Heart left ventricle (tissue), 16 donors: ENCODE measurements around the gene PARN. TPM values are rescaled to one million over a fixed set of nuclear protein-coding genes. Genes with fewer than 3 reads are reported as not detected.

Experiments used
- ATAC-seq, 4 donors: fragments of 200-7000 bp; cut with Tn5 transposase; one replicate each; pipeline ENCODE4 v1.9.1; 2020 to 2022; ENCODE audit warnings: moderate library complexity in 4 of 4, mild to moderate bottlenecking in 3 of 4, moderate number of reproducible peaks in 1 of 4
- DNase-seq, 5 donors: peaks; one replicate each; pipeline ENCODE4 v3.0.0-alpha.2; 2020
- H3K27ac ChIP-seq, 12 donors: fragments of 200-600 bp; sonication (generic) in 4 of 12; one replicate each; pipeline versions ENCODE4 v1.5.0 to v1.8.0; 2016 to 2022; ENCODE audit warnings: mild to moderate bottlenecking in 2 of 12
- H3K27me3 ChIP-seq, 9 donors: fragments of 200-600 bp; sonication (generic) in 2 of 9; one replicate each; pipeline versions ENCODE4 v1.5.1 to v1.8.0; 2016 to 2022; ENCODE audit warnings: mild to moderate bottlenecking in 3 of 9
- H3K36me3 ChIP-seq, 9 donors: fragments of 200-600 bp; sonication (generic) in 2 of 9; one replicate each; pipeline versions ENCODE4 v1.5.0 to v1.8.0; 2018 to 2022; ENCODE audit warnings: mild to moderate bottlenecking in 2 of 9
- H3K4me1 ChIP-seq, 12 donors: fragments of 200-600 bp; sonication (generic) in 4 of 12; one replicate each; pipeline versions ENCODE4 v1.5.0 to v1.8.0; 2016 to 2022; ENCODE audit warnings: mild to moderate bottlenecking in 3 of 12
- H3K4me3 ChIP-seq, 12 donors: fragments of 200-600 bp; sonication (generic) in 4 of 12; one replicate each; pipeline versions ENCODE4 v1.5.0 to v1.8.0; 2017 to 2022; ENCODE audit warnings: mild to moderate bottlenecking in 9 of 12, moderate library complexity in 4 of 12
- H3K9me3 ChIP-seq, 12 donors: fragments of 200-600 bp; sonication (generic) in 4 of 12; one replicate each; pipeline versions ENCODE4 v1.5.0 to v1.8.0; 2016 to 2022; ENCODE audit warnings: mild to moderate bottlenecking in 1 of 12
- POLR2A ChIP-seq, 2 donors: fragments of 450-650 bp; IDR thresholded peaks; one replicate each; pipeline ENCODE4 v1.6.1; 2017; ENCODE audit warnings: antibody characterized with exemption in 2 of 2, mild to moderate bottlenecking in 2 of 2, moderate library complexity in 2 of 2
- WGBS, 4 donors: extraction: QIAGEN DNeasy Blood & Tissue Kit in 2 of 4; methylation state at CpG; one replicate each; pipeline versions ENCODE4 v1.1.5 to v1.1.7; 2013 to 2018; 5-methylcytosine and 5-hydroxymethylcytosine counted together
- intact Hi-C, 10 donors: fragments of 100-400 bp; cut with DNase I; formaldehyde crosslinking; loops; one replicate each; pipeline versions ENCODE4 v1.11.1 to v1.14.2; 2022
- polyA plus RNA-seq, 2 donors: library from polyadenylated mRNA; stranded (reverse); fragments of 200-250 nt; gene quantifications; one replicate each; pipeline ENCODE4 v1.2.3, GENCODE V29; 2013
- total RNA-seq, 9 donors: library from RNA; depleted of rRNA in 2 of 9; stranded (reverse); fragments of >200 nt in 2 of 9; fragmentation: NEBNext Ultra II Directional in 3 of 9; extraction: Animal tissue kit (Norgen Biotek cat#: 25700) in 3 of 9; gene quantifications; one replicate each; pipeline versions ENCODE4 v1.1.0 to v1.2.4, GENCODE V29; 2016 to 2023
- TF ChIP-seq, protein P1 (sequence below), 12 donors: fragments of 200-600 bp; sonication (generic) in 4 of 12; IDR thresholded peaks; one replicate each; pipeline versions ENCODE4 v1.5.0 to v1.8.0; 2018 to 2022; ENCODE audit warnings: antibody characterized with exemption in 12 of 12, mild to moderate bottlenecking in 5 of 12
- donor health status: ischemic (EF 13 %, LVEDD 7.1; RV severe dilation, severe dysfunction).
- donor health status: healthy with polysubstance abuse.
- donor health status: DM: no; HTN: yes; CAD: no.
- donor health status: DM: no; HTN: no; CAD: no.
- donor health status: ischemic (EF 25% LVEDD 6.9; RV normal size, moderate dysfunction).
- donor health status: ischemic (EF 25% LVEDD 5.7; RV mildly dilated, moderate dysfunction).
- donor health status: healthy.
- donor health status: DM: yes; HTN: yes; CAD: no.
- donor health status: ischemic (EF 35%, LVEDD 5.7; RV mildly dilated, moderate dysfunction).
- donor health status: nonischemic (EF 11% LVEDD 7.7; RV severe dilation, severe dysfunction).
- donor health status: DM: yes; HTN: yes; CAD: no.
- donor health status: PGD.
- donor health status: ischemic (EF 29% LVEDD 5.4; RV normal size, mild dysfunction).
- donor health status: nonischemic (EF 23%, LVEDD 6.1; RV moderate dilation, normal function).

Gene PARN
- total and polyA plus RNA-seq, 11 donors = 7.7 to 25.9 (median 19.8) TPM

- TF ChIP-seq POLR2A (IDR thresholded peaks at IDR 0.05) = no peak
- TF ChIP-seq, protein P1, sequence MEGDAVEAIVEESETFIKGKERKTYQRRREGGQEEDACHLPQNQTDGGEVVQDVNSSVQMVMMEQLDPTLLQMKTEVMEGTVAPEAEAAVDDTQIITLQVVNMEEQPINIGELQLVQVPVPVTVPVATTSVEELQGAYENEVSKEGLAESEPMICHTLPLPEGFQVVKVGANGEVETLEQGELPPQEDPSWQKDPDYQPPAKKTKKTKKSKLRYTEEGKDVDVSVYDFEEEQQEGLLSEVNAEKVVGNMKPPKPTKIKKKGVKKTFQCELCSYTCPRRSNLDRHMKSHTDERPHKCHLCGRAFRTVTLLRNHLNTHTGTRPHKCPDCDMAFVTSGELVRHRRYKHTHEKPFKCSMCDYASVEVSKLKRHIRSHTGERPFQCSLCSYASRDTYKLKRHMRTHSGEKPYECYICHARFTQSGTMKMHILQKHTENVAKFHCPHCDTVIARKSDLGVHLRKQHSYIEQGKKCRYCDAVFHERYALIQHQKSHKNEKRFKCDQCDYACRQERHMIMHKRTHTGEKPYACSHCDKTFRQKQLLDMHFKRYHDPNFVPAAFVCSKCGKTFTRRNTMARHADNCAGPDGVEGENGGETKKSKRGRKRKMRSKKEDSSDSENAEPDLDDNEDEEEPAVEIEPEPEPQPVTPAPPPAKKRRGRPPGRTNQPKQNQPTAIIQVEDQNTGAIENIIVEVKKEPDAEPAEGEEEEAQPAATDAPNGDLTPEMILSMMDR (IDR thresholded peaks at IDR 0.05) = no peak
Measured at GRCh38 chr16:14386115-14386514, 243.9 kb downstream of the PARN start.

More at GRCh38 chr16:14386115-14386514, 243.9 kb downstream of the PARN start:
- intact Hi-C loops = no loop called here
- ATAC-seq = no peak
- DNase-seq = no peak
- peaks cover 0 to 10% (median 0%) of the 10 kb centered on the region in 12 donors for H3K9me3 ChIP-seq
- no peak overlapping the region for H3K27ac ChIP-seq
- no peaks in the 10 kb centered on the region for H3K27me3 ChIP-seq
- no peaks in the 10 kb centered on the region for H3K4me1 ChIP-seq
- no peak overlapping the region for H3K4me3 ChIP-seq
- no peaks in the 10 kb centered on the region for H3K36me3 ChIP-seq
- WGBS, 4 donors = 78 to 81% (median 80%) methylated on average over 3 of the region's 3 CpGs

Other genes starting within 250 kb of the PARN start
- gene BFAR, start 2.7 kb upstream of the PARN start, total RNA-seq = 10 to 100 TPM; 30.0 to 47.9 (median 37.2) TPM
- gene BFAR, start 2.7 kb upstream of the PARN start, polyA plus RNA-seq = 10 to 100 TPM; 21.5 to 52.6 TPM
- not detected for gene PLA2G10, start 64.0 kb upstream of the PARN start, total RNA-seq
- not detected for gene PLA2G10, start 64.0 kb upstream of the PARN start, polyA plus RNA-seq
- gene NPIPA3, start 73.2 kb upstream of the PARN start, total RNA-seq = 1 to 10 TPM in 2 of 9 donors, under 1 TPM in 3, not detected in 4; 0.47 to 2.2 (median 0.70) TPM
- 1 to 10 TPM in 1 of 2 donors, not detected in 1; 4.0 TPM for gene NPIPA3, start 73.2 kb upstream of the PARN start, polyA plus RNA-seq
- gene NPIPA2, start 112.3 kb upstream of the PARN start, total RNA-seq = 1 to 10 TPM in 5 of 9 donors, under 1 TPM in 1, not detected in 3; 0.47 to 3.3 (median 1.9) TPM
- 1 to 10 TPM in 1 of 2 donors, under 1 TPM in 1; 0.83 to 1.2 TPM for gene NPIPA2, start 112.3 kb upstream of the PARN start, polyA plus RNA-seq
- 100 to 1,000 TPM in 4 of 9 donors, 10 to 100 TPM in 5; 70.6 to 180 (median 97.3) TPM for gene NOMO1, start 203.5 kb upstream of the PARN start, total RNA-seq
- 10 to 100 TPM; 30.7 to 93.4 TPM for gene NOMO1, start 203.5 kb upstream of the PARN start, polyA plus RNA-seq